ENCODE data around the gene PACC1. TPM values are rescaled to one million over a fixed set of nuclear protein-coding genes. Genes with fewer than 3 reads are reported as not detected.

The PACC1 gene
- total and polyA plus RNA-seq, 5 donors: 2.3 to 4.9 (median 4.0) TPM

DNA sequence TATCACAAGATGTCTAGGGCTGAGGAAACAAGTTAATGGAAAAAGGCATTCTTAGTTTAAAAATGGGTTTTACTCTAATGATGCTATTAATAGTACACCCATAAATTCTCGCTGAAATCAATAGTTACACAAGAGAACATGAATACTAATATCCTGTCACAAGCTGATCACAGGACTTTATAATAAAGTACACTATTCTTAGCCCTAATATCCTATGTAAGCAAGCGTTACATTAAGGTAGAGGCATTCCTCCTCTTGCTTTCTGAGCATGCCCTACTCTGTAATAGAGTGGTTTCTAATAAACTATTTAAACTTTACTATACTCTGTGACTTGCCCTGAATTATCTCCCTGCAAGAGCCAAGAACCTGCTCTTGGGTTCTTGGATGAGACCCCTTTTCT lies 6.5 kb upstream of the PACC1 start:
- no peak for DNase-seq
- intact Hi-C loops (cut with DNase I): no loop called here
- WGBS: 75% methylated on average over 2 of the region's 2 CpGs

GRCh38 chr1:212415107-212415841 lies 588 bp upstream of the PACC1 start:
- Histone ChIP-seq H3K4me1 (ENCODE audit: control insufficient read depth, insufficient read depth, low read length) (peaks cover 3% of the 10 kb centered on the region), H3K27ac (ENCODE audit: low read length) (no peak overlapping the region), H3K27me3 (ENCODE audit: control insufficient read depth, insufficient read depth) (no peaks in the 10 kb centered on the region), H3K9me3 (ENCODE audit: control insufficient read depth, low read length) (no peaks in the 10 kb centered on the region), H3K4me3 (ENCODE audit: low read length) (peak overlapping the region; percentile 73)
- intact Hi-C loops (cut with DNase I): no loop called here
- WGBS: 69% methylated on average over 13 of the region's 13 CpGs
- ATAC-seq (no peak), DNase-seq (no peak)

More for the DNA sequence above, 6.5 kb upstream of the PACC1 start:
- H3K4me1 ChIP-seq (ENCODE audit: control insufficient read depth, insufficient read depth, low read length): no peaks in the 10 kb centered on the region
- no peaks in the 10 kb centered on the region for H3K27me3 ChIP-seq (ENCODE audit: control insufficient read depth, insufficient read depth)
- ATAC-seq: no peak
- H3K27ac ChIP-seq (ENCODE audit: low read length): no peak overlapping the region
- no peaks in the 10 kb centered on the region for H3K9me3 ChIP-seq (ENCODE audit: control insufficient read depth, low read length)
- no peak overlapping the region for H3K4me3 ChIP-seq (ENCODE audit: low read length)

DNA sequence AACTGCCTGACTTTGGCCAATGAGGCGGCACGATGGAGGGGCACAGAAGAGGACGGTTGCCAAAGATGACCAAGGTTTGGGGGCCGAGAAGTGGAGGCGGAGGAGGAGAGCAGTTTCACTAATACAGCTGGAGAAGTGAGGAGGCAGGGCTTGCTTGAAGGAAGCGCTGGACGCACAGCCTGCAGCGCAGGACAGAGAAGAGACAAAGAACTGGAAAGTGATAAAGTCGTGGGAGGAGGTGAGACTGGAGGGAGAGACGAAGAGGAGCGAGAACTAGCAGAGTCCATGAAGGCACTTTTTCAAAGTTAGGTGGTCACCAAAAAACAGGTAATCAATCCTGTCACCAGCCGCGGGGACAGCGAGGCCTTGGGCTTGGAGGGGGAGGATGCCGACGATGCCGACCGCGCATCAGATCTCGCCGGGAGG lies 771 bp downstream of the PACC1 start:
- intact Hi-C loops (cut with DNase I): no loop called here
- DNase-seq (no peak), ATAC-seq (peak; percentile 55 to 64)
- Histone ChIP-seq H3K4me1 (ENCODE audit: control insufficient read depth, insufficient read depth, low read length) (peaks cover 3% of the 10 kb centered on the region), H3K4me3 (ENCODE audit: low read length) (peak overlapping the region; percentile 73), H3K9me3 (ENCODE audit: control insufficient read depth, low read length) (no peaks in the 10 kb centered on the region), H3K27ac (ENCODE audit: low read length) (no peak overlapping the region), H3K27me3 (ENCODE audit: control insufficient read depth, insufficient read depth) (no peaks in the 10 kb centered on the region)
- 16% methylated on average over 21 of the region's 21 CpGs for WGBS

GRCh38 chr1:212412374-212412773 lies 2.3 kb downstream of the PACC1 start:
- intact Hi-C loops (cut with DNase I): no loop called here
- Histone ChIP-seq H3K9me3 (ENCODE audit: control insufficient read depth, low read length) (no peaks in the 10 kb centered on the region), H3K4me3 (ENCODE audit: low read length) (no peak overlapping the region), H3K4me1 (ENCODE audit: control insufficient read depth, insufficient read depth, low read length) (peaks cover 3% of the 10 kb centered on the region), H3K27ac (ENCODE audit: low read length) (no peak overlapping the region), H3K27me3 (ENCODE audit: control insufficient read depth, insufficient read depth) (no peaks in the 10 kb centered on the region)
- WGBS: 90% methylated on average over 3 of the region's 3 CpGs
- ATAC-seq: no peak
- DNase-seq: no peak

- DNase-seq (no peak), ATAC-seq (no peak)
- no peaks in the 10 kb centered on the region for H3K9me3 ChIP-seq (ENCODE audit: control insufficient read depth, low read length)
- H3K4me1 ChIP-seq (ENCODE audit: control insufficient read depth, insufficient read depth, low read length): peaks cover 3% of the 10 kb centered on the region
- intact Hi-C loops (cut with DNase I): no loop called here
- no peak overlapping the region for H3K4me3 ChIP-seq (ENCODE audit: low read length)
- H3K27ac ChIP-seq (ENCODE audit: low read length): no peak overlapping the region
- WGBS: 93% methylated on average over 8 of the region's 8 CpGs
- no peaks in the 10 kb centered on the region for H3K27me3 ChIP-seq (ENCODE audit: control insufficient read depth, insufficient read depth)
Measured at GRCh38 chr1:212410231-212410820, 4.4 kb downstream of the PACC1 start.

GRCh38 chr1:212402666-212403321 lies 11.9 kb downstream of the PACC1 start:
- Histone ChIP-seq H3K9me3 (ENCODE audit: control insufficient read depth, low read length) (no peaks in the 10 kb centered on the region), H3K4me3 (ENCODE audit: low read length) (no peak overlapping the region), H3K27me3 (ENCODE audit: control insufficient read depth, insufficient read depth) (no peaks in the 10 kb centered on the region), H3K27ac (ENCODE audit: low read length) (no peak overlapping the region), H3K4me1 (ENCODE audit: control insufficient read depth, insufficient read depth, low read length) (no peaks in the 10 kb centered on the region)
- no peak for DNase-seq
- intact Hi-C loops (cut with DNase I): no loop called here
- WGBS: 89% methylated on average over 7 of the region's 7 CpGs
- no peak for ATAC-seq

- no peak for DNase-seq
- H3K9me3 ChIP-seq (ENCODE audit: control insufficient read depth, low read length): no peaks in the 10 kb centered on the region
- intact Hi-C loops (cut with DNase I): no loop called here
- no peaks in the 10 kb centered on the region for H3K27me3 ChIP-seq (ENCODE audit: control insufficient read depth, insufficient read depth)
- no peak overlapping the region for H3K27ac ChIP-seq (ENCODE audit: low read length)
- no peaks in the 10 kb centered on the region for H3K4me1 ChIP-seq (ENCODE audit: control insufficient read depth, insufficient read depth, low read length)
- ATAC-seq: no peak
- WGBS: 74% methylated on average over 7 of the region's 7 CpGs
- H3K4me3 ChIP-seq (ENCODE audit: low read length): no peak overlapping the region
Measured at GRCh38 chr1:212401838-212402582, 12.7 kb downstream of the PACC1 start.

DNA sequence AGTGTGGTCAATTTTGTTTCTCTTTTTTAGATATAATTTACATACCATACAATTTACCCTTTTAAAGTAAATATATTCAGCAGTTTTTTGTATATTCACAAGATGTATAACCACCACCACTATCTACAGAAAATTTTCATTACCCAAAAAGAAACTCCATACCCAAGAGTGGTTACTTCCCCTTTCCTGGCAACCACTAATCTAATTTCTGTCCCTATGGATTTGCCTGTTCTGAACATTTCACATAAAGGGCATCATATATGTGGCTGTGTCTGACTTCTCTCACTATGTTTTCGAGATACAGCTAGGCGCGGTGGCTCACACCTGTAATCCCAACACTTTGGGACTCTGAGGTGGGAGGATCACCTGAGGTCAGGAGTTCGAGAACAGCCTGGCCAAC lies 13.6 kb downstream of the PACC1 start:
- whole genome bisulfite sequencing: 98% methylated on average over 4 of the region's 4 CpGs
- ATAC-seq: no peak
- Histone ChIP-seq H3K27me3 (ENCODE audit: control insufficient read depth, insufficient read depth) (no peaks in the 10 kb centered on the region), H3K4me1 (ENCODE audit: control insufficient read depth, insufficient read depth, low read length) (no peaks in the 10 kb centered on the region), H3K27ac (ENCODE audit: low read length) (no peak overlapping the region), H3K9me3 (ENCODE audit: control insufficient read depth, low read length) (no peaks in the 10 kb centered on the region), H3K4me3 (ENCODE audit: low read length) (no peak overlapping the region)
- intact Hi-C loops (cut with DNase I): no loop called here
- DNase-seq: no peak

GRCh38 chr1:212397171-212397570 lies 17.5 kb downstream of the PACC1 start:
- DNase-seq (no peak), ATAC-seq (no peak)
- intact Hi-C loops (cut with DNase I): no loop called here
- Histone ChIP-seq H3K4me1 (ENCODE audit: control insufficient read depth, insufficient read depth, low read length) (no peaks in the 10 kb centered on the region), H3K9me3 (ENCODE audit: control insufficient read depth, low read length) (no peaks in the 10 kb centered on the region), H3K4me3 (ENCODE audit: low read length) (no peak overlapping the region), H3K27ac (ENCODE audit: low read length) (no peak overlapping the region), H3K27me3 (ENCODE audit: control insufficient read depth, insufficient read depth) (no peaks in the 10 kb centered on the region)
- whole genome bisulfite sequencing: 97% methylated on average over 1 of the region's 1 CpG

GRCh38 chr1:212396638-212397037 lies 18.0 kb downstream of the PACC1 start:
- no peaks in the 10 kb centered on the region for H3K27me3 ChIP-seq (ENCODE audit: control insufficient read depth, insufficient read depth)
- no peaks in the 10 kb centered on the region for H3K4me1 ChIP-seq (ENCODE audit: control insufficient read depth, insufficient read depth, low read length)
- 95% methylated on average over 3 of the region's 3 CpGs for WGBS
- no peak overlapping the region for H3K4me3 ChIP-seq (ENCODE audit: low read length)
- no peak for DNase-seq
- H3K27ac ChIP-seq (ENCODE audit: low read length): no peak overlapping the region
- intact Hi-C loops (cut with DNase I): no loop called here
- H3K9me3 ChIP-seq (ENCODE audit: control insufficient read depth, low read length): no peaks in the 10 kb centered on the region
- no peak for ATAC-seq

All from right cardiac atrium (tissue), 5 donors.